Ovary (tissue), 3 donors: ENCODE data around the gene TMEM18.

Source experiments
- CTCF ChIP-seq, 3 donors: fragments of 450-650 bp in 2 of 3; fragments of 200-600 bp in 1 of 3; IDR thresholded peaks; one replicate each; pipeline versions ENCODE4 v1.5.1 to v1.8.0; 2016 to 2022; ENCODE audit warnings: antibody characterized with exemption in 3 of 3, mild to moderate bottlenecking in 1 of 3
- EP300 ChIP-seq: sonication (generic); formaldehyde crosslinking; IDR thresholded peaks from one replicate; pipeline ENCODE4 v1.6.1; 2017; ENCODE audit warnings: antibody characterized with exemption
- donor health status: DM: no; HTN: no; CAD: no.

DNA sequence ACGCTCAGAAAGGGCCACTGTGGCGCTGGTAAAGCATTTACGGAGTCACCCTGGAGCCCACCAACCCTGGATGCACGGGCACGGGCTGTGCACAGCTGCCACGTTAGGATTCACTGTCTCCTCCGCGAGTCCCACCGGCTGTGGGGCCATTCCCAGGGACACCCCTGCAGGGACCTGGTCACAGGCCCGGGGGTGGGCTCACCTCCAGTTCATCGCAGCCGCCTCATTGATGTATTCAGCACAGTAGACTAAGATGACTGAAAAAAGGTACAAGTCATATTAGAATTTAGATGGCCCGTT lies 4.7 kb downstream of the TMEM18 start:
- TF ChIP-seq CTCF (IDR thresholded peaks at IDR 0.05) (no peak), EP300 (no peak)
